Suprapubic skin (tissue), 4 donors: ENCODE data around the gene IL7R. TPM values are rescaled to one million over a fixed set of nuclear protein-coding genes. Genes with fewer than 3 reads are reported as not detected.

Experiments
- DNase-seq, 2 donors: peaks; one replicate each; pipeline ENCODE4 v3.0.0-alpha.2; 2019; ENCODE audit warnings: low spot score in 2 of 2
- H3K27ac ChIP-seq: fragments of 200-600 bp; sonication (generic); one replicate; pipeline ENCODE4 v1.5.1; 2019
- H3K27me3 ChIP-seq: fragments of 200-600 bp; sonication (generic); one replicate; pipeline ENCODE4 v1.5.1; 2019
- H3K36me3 ChIP-seq: fragments of 200-600 bp; sonication (generic); one replicate; pipeline ENCODE4 v1.5.1; 2019
- H3K4me1 ChIP-seq: fragments of 200-600 bp; sonication (generic); one replicate; pipeline ENCODE4 v1.5.1; 2019
- H3K4me3 ChIP-seq: fragments of 200-600 bp; sonication (generic); one replicate; pipeline ENCODE4 v1.5.1; 2019; ENCODE audit warnings: mild to moderate bottlenecking
- H3K9me3 ChIP-seq: fragments of 200-600 bp; sonication (generic); one replicate; pipeline ENCODE4 v1.5.1; 2019
- CTCF ChIP-seq, 2 donors: fragments of 200-600 bp in 1 of 2; fragments of 450-650 bp in 1 of 2; sonication (generic) in 1 of 2; IDR thresholded peaks; one replicate each; pipeline ENCODE4 v1.5.1; 2016 to 2019; ENCODE audit warnings: antibody characterized with exemption in 2 of 2, mild to moderate bottlenecking in 1 of 2, moderate library complexity in 1 of 2
- EP300 ChIP-seq: sonication (generic); formaldehyde crosslinking; IDR thresholded peaks from one replicate; pipeline ENCODE4 v1.6.1; 2017; ENCODE audit warnings: antibody characterized with exemption
- POLR2A ChIP-seq, 2 donors: fragments of 450-650 bp; IDR thresholded peaks; one replicate each; pipeline ENCODE4 v1.6.1; 2017; ENCODE audit warnings: antibody characterized with exemption in 2 of 2, mild to moderate bottlenecking in 2 of 2, moderate library complexity in 2 of 2
- POLR2AphosphoS5 ChIP-seq, 3 donors: sonication (generic); formaldehyde crosslinking; IDR thresholded peaks; one replicate each; pipeline ENCODE4 v1.6.1; 2017; ENCODE audit warnings: antibody characterized with exemption in 3 of 3
- WGBS: methylation state at CpG from one replicate; pipeline ENCODE4 v1.1.5; 2018; 5-methylcytosine and 5-hydroxymethylcytosine counted together
- total RNA-seq, 4 donors: library from RNA; depleted of rRNA; stranded (reverse); fragments of >200 nt; gene quantifications; one replicate each; pipeline ENCODE4 v1.1.0, GENCODE V29; 2016

IL7R gene
- total RNA-seq, 4 donors from 2014 or later = 0.73 to 7.1 (median 4.2) TPM

- H3K4me1 ChIP-seq = no peaks in the 10 kb centered on the region
- no peaks in the 10 kb centered on the region for H3K36me3 ChIP-seq
- DNase-seq = no peak
- no peaks in the 10 kb centered on the region for H3K9me3 ChIP-seq
- TF ChIP-seq CTCF (IDR thresholded peaks at IDR 0.05) = no peak
- TF ChIP-seq POLR2A (IDR thresholded peaks at IDR 0.05) = no peak
- TF ChIP-seq POLR2AphosphoS5 (IDR thresholded peaks at IDR 0.05) = no peak
- no peak for TF ChIP-seq EP300
- H3K27ac ChIP-seq = no peak overlapping the region
- WGBS = 86% methylated on average over 3 of the region's 3 CpGs
- H3K27me3 ChIP-seq = no peaks in the 10 kb centered on the region
- H3K4me3 ChIP-seq = no peak overlapping the region
Measured at GRCh38 chr5:35900972-35901695, 44.4 kb downstream of the IL7R start.

GRCh38 chr5:35902046-35902672 lies 45.5 kb downstream of the IL7R start:
- no peaks in the 10 kb centered on the region for H3K27me3 ChIP-seq
- 70% methylated on average over 2 of the region's 2 CpGs for WGBS
- TF ChIP-seq POLR2A (IDR thresholded peaks at IDR 0.05) = no peak
- no peak for TF ChIP-seq POLR2AphosphoS5 (IDR thresholded peaks at IDR 0.05)
- TF ChIP-seq CTCF (IDR thresholded peaks at IDR 0.05) = no peak
- no peak for TF ChIP-seq EP300
- H3K36me3 ChIP-seq = no peaks in the 10 kb centered on the region
- no peak overlapping the region for H3K27ac ChIP-seq
- no peaks in the 10 kb centered on the region for H3K4me1 ChIP-seq
- H3K4me3 ChIP-seq = no peak overlapping the region
- DNase-seq = no peak
- no peaks in the 10 kb centered on the region for H3K9me3 ChIP-seq

- 89% methylated on average over 5 of the region's 6 CpGs for WGBS
Measured at GRCh38 chr5:35903631-35904203, 47.0 kb downstream of the IL7R start.

GRCh38 chr5:35904443-35905132 lies 47.9 kb downstream of the IL7R start:
- TF ChIP-seq EP300 (no peak), POLR2AphosphoS5 (IDR thresholded peaks at IDR 0.05) (no peak), POLR2A (IDR thresholded peaks at IDR 0.05) (no peak), CTCF (IDR thresholded peaks at IDR 0.05) (no peak)
- H3K9me3 ChIP-seq = no peaks in the 10 kb centered on the region

More at GRCh38 chr5:35903631-35904203, 47.0 kb downstream of the IL7R start:
- H3K36me3 ChIP-seq = no peaks in the 10 kb centered on the region
- H3K4me1 ChIP-seq = no peaks in the 10 kb centered on the region
- no peak overlapping the region for H3K4me3 ChIP-seq
- no peaks in the 10 kb centered on the region for H3K27me3 ChIP-seq
- TF ChIP-seq CTCF (IDR thresholded peaks at IDR 0.05) (no peak), POLR2AphosphoS5 (IDR thresholded peaks at IDR 0.05) (no peak), EP300 (no peak), POLR2A (IDR thresholded peaks at IDR 0.05) (no peak)
- no peak for DNase-seq
- H3K9me3 ChIP-seq = no peaks in the 10 kb centered on the region
- no peak overlapping the region for H3K27ac ChIP-seq

GRCh38 chr5:35908228-35908627 lies 51.5 kb downstream of the IL7R start:
- H3K9me3 ChIP-seq = no peaks in the 10 kb centered on the region
- no peaks in the 10 kb centered on the region for H3K36me3 ChIP-seq
- TF ChIP-seq POLR2A (IDR thresholded peaks at IDR 0.05) (no peak), POLR2AphosphoS5 (IDR thresholded peaks at IDR 0.05) (no peak), EP300 (no peak), CTCF (IDR thresholded peaks at IDR 0.05) (no peak)
- no peak overlapping the region for H3K27ac ChIP-seq
- no peak overlapping the region for H3K4me3 ChIP-seq
- WGBS = 44% methylated on average over 1 of the region's 1 CpG
- H3K4me1 ChIP-seq = no peaks in the 10 kb centered on the region
- DNase-seq = no peak
- H3K27me3 ChIP-seq = no peaks in the 10 kb centered on the region

More at GRCh38 chr5:35904443-35905132, 47.9 kb downstream of the IL7R start:
- H3K27me3 ChIP-seq = no peaks in the 10 kb centered on the region
- 90% methylated on average over 11 of the region's 11 CpGs for WGBS
- no peaks in the 10 kb centered on the region for H3K4me1 ChIP-seq
- H3K27ac ChIP-seq = no peak overlapping the region
- no peak overlapping the region for H3K4me3 ChIP-seq
- DNase-seq = no peak
- H3K36me3 ChIP-seq = no peaks in the 10 kb centered on the region
